Panc1 (cell line): Measurements from ENCODE around the gene HOXC9. TPM values are rescaled to one million over a fixed set of nuclear protein-coding genes. Genes with fewer than 3 reads are reported as not detected.

Experiments used
- ATAC-seq: fragments of 200-7000 bp; cut with Tn5 transposase; 2 replicates; pipeline ENCODE4 v1.9.1; 2020; ENCODE audit warnings: mild to moderate bottlenecking, moderate library complexity
- BruUV-seq: library from RNA; stranded (reverse); fragments of 400-500 nt; replicated peaks from 2 replicates; lab custom pipeline; 2021; lab: Mats Ljungman, UMichigan
- CTCF ChIA-PET: fragments of 300-600 bp; sonication (Branson Sonifier 250); formaldehyde crosslinking; loops from one replicate; lab custom pipeline; 2022; ENCODE audit warnings: antibody characterized with exemption; lab: Charles Lee
- POLR2A ChIA-PET: fragments of 300-600 bp; sonication (Branson Sonifier 250); formaldehyde crosslinking; loops from one replicate; lab custom pipeline; 2022; ENCODE audit warnings: antibody characterized with exemption; lab: Charles Lee
- DNase-seq: peaks from one replicate; pipeline ENCODE4 v3.0.0-alpha.2; 2010; ENCODE audit warnings: low read depth, low spot score
- H3K27ac ChIP-seq: 2 replicates; pipeline ENCODE4 v1.5.1; 2011; ENCODE audit warnings: mild to moderate bottlenecking, low read length, inconsistent platforms
- H3K27me3 ChIP-seq: fragments of 200-500 bp; sonication (Bioruptor generic); 2 replicates; pipeline ENCODE4 v1.6.0; 2014; ENCODE audit warnings: low read length, inconsistent platforms; ENCODE audit not compliant: control insufficient read depth, insufficient read depth
- H3K36me3 ChIP-seq: fragments of 200-500 bp; sonication (Bioruptor generic); 2 replicates; pipeline ENCODE4 v1.5.1; 2014; ENCODE audit warnings: inconsistent platforms, mild to moderate bottlenecking, low read length, moderate library complexity; ENCODE audit not compliant: control insufficient read depth, insufficient read depth
- H3K4me1 ChIP-seq: 2 replicates; pipeline ENCODE4 v1.5.1; 2011; ENCODE audit warnings: inconsistent platforms, mild to moderate bottlenecking, low read length, moderate library complexity; ENCODE audit not compliant: control insufficient read depth, insufficient read depth
- H3K4me3 ChIP-seq, 2 experiments: 2 replicates each; pipeline ENCODE4 v1.5.1; 2011 to 2012; ENCODE audit warnings: low read depth in 2 of 2, low read length in 2 of 2, mild to moderate bottlenecking in 2 of 2, inconsistent platforms in 1 of 2, moderate library complexity in 1 of 2
- H3K9me3 ChIP-seq: fragments of 200-500 bp; sonication (Bioruptor generic); 2 replicates; pipeline ENCODE4 v1.5.1; 2014; ENCODE audit warnings: low read depth, mild to moderate bottlenecking, inconsistent platforms, low read length, moderate library complexity; ENCODE audit not compliant: control insufficient read depth, insufficient read depth
- POLR2AphosphoS5 ChIP-seq: IDR thresholded peaks from 2 replicates; pipeline ENCODE4 v1.6.1; 2012; ENCODE audit warnings: mild to moderate bottlenecking, low read depth, low read length, moderate library complexity
- SIN3A ChIP-seq: IDR thresholded peaks from 2 replicates; pipeline ENCODE4 v1.6.1; 2012; ENCODE audit warnings: low read depth, mild to moderate bottlenecking, low read length, moderate library complexity, borderline replicate concordance; ENCODE audit not compliant: insufficient read depth
- TCF7L2 ChIP-seq: IDR thresholded peaks from 2 replicates; pipeline ENCODE4 v1.6.1; 2011; ENCODE audit warnings: mild to moderate bottlenecking, low read depth, low read length, inconsistent platforms
- in situ Hi-C: cut with HindIII; loops from 2 replicates; pipeline ENCODE4 v1.10.0; 2016; ENCODE audit warnings: low sequenced_read_pairs, low pct_unique_long_range_greater_than_20kb
- intact Hi-C: fragments of 100-400 bp; cut with micrococcal nuclease; formaldehyde crosslinking; loops from one replicate; pipeline ENCODE4 v1.10.0; 2022; ENCODE audit not compliant: unreplicated experiment
- total RNA-seq: library from RNA; stranded (reverse); gene quantifications from one replicate; pipeline ENCODE4 v1.2.1, GENCODE V29; 2021; ENCODE audit not compliant: unreplicated experiment
- TF ChIP-seq, protein P1 (sequence below): fragments of 450-650 bp; IDR thresholded peaks from 2 replicates; pipeline ENCODE4 v1.5.1; 2017; ENCODE audit warnings: mild to moderate bottlenecking
- TF ChIP-seq, protein P2 (sequence below), 2 experiments: IDR thresholded peaks; 2 replicates each; pipeline ENCODE4 v1.6.1; 2011 to 2012; ENCODE audit warnings: low read depth in 2 of 2, control low read depth in 1 of 2, low read length in 1 of 2, mild to moderate bottlenecking in 1 of 2, moderate library complexity in 1 of 2; ENCODE audit not compliant: insufficient read depth in 1 of 2

The HOXC9 gene
- total RNA-seq, 1 experiment from 2014 or later = 37.2 TPM

GRCh38 chr12:53963434-53964314 is 36.3 kb upstream of the HOXC9 start:
- intact Hi-C loops (no loop called here), in situ Hi-C loops (no loop called here)
- Histone ChIP-seq H3K9me3 (no peaks in the 10 kb centered on the region), H3K4me1 (peaks cover 68% of the 10 kb centered on the region), H3K4me3 (no peak overlapping the region), H3K27ac (peak overlapping the region; percentile 100), H3K36me3 (peaks cover 4% of the 10 kb centered on the region; the same call in 1 of the 2 replicates), H3K27me3 (no peaks in the 10 kb centered on the region)
- TF ChIP-seq SIN3A (no peak), POLR2AphosphoS5 (no peak), TCF7L2 (no peak)
- TF ChIP-seq, protein P1, sequence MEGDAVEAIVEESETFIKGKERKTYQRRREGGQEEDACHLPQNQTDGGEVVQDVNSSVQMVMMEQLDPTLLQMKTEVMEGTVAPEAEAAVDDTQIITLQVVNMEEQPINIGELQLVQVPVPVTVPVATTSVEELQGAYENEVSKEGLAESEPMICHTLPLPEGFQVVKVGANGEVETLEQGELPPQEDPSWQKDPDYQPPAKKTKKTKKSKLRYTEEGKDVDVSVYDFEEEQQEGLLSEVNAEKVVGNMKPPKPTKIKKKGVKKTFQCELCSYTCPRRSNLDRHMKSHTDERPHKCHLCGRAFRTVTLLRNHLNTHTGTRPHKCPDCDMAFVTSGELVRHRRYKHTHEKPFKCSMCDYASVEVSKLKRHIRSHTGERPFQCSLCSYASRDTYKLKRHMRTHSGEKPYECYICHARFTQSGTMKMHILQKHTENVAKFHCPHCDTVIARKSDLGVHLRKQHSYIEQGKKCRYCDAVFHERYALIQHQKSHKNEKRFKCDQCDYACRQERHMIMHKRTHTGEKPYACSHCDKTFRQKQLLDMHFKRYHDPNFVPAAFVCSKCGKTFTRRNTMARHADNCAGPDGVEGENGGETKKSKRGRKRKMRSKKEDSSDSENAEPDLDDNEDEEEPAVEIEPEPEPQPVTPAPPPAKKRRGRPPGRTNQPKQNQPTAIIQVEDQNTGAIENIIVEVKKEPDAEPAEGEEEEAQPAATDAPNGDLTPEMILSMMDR = no peak
- ATAC-seq = no peak
- ChIA-PET CTCF (interaction anchor here (0.6 kb wide), 1 partner anchor 45 kb away, joined by 6 read pairs; the partner anchor contains the start of gene HOXC8), POLR2A (interaction anchor here (0.5 to 0.7 kb wide), 2 partner anchors 10 to 21 kb away, joined by 3 to 7 read pairs; partner anchors contain the start of gene HOXC10)
- DNase-seq = no peak
- BruUV-seq = TSS peak; percentile 49

DNA sequence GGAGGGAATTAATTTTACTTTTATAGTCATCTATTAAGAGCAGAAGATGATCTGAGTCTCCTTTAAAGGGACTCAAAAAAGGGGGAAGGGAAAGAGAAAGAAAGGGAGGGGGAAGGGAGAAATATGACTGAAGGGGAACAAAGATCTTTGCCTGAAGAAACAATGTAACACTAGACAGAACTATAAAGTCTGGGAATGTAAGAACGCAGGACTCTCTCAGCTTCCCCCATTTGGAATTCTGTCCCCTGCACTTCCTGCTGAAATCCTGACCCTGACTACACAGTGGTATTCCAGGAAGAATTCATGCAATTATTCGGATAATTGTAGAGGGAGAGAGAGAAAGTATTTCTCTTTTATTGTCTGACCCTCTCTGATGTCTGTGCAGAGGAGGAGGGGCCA is 35.6 kb upstream of the HOXC9 start:
- TF ChIP-seq, protein P1 = no peak
- TF ChIP-seq POLR2AphosphoS5 (no peak), TCF7L2 (no peak), SIN3A (no peak)
- TF ChIP-seq, protein P2, sequence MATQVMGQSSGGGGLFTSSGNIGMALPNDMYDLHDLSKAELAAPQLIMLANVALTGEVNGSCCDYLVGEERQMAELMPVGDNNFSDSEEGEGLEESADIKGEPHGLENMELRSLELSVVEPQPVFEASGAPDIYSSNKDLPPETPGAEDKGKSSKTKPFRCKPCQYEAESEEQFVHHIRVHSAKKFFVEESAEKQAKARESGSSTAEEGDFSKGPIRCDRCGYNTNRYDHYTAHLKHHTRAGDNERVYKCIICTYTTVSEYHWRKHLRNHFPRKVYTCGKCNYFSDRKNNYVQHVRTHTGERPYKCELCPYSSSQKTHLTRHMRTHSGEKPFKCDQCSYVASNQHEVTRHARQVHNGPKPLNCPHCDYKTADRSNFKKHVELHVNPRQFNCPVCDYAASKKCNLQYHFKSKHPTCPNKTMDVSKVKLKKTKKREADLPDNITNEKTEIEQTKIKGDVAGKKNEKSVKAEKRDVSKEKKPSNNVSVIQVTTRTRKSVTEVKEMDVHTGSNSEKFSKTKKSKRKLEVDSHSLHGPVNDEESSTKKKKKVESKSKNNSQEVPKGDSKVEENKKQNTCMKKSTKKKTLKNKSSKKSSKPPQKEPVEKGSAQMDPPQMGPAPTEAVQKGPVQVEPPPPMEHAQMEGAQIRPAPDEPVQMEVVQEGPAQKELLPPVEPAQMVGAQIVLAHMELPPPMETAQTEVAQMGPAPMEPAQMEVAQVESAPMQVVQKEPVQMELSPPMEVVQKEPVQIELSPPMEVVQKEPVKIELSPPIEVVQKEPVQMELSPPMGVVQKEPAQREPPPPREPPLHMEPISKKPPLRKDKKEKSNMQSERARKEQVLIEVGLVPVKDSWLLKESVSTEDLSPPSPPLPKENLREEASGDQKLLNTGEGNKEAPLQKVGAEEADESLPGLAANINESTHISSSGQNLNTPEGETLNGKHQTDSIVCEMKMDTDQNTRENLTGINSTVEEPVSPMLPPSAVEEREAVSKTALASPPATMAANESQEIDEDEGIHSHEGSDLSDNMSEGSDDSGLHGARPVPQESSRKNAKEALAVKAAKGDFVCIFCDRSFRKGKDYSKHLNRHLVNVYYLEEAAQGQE (IDR thresholded peaks at IDR 0.05; ENCODE audit: insufficient read depth in 1 of 2, low read depth in 2 of 2, low read length in 1 of 2) = no peak
- in situ Hi-C loops (no loop called here), intact Hi-C loops (no loop called here)
- ATAC-seq (no peak), DNase-seq (no peak)
- POLR2A ChIA-PET = interaction anchor here (0.5 to 0.6 kb wide), 2 partner anchors 21 to 26 kb away, joined by 3 to 7 read pairs; partner anchors contain the start of gene HOXC10
- peaks cover 71% of the 10 kb centered on the region for H3K4me1 ChIP-seq
- H3K36me3 ChIP-seq = peaks cover 4% of the 10 kb centered on the region; the same call in 1 of the 2 replicates
- BruUV-seq = no TSS peak
- no peaks in the 10 kb centered on the region for H3K9me3 ChIP-seq
- H3K27ac ChIP-seq = peak overlapping the region; percentile 100
- no peaks in the 10 kb centered on the region for H3K27me3 ChIP-seq
- no peak overlapping the region for H3K4me3 ChIP-seq
- CTCF ChIA-PET = no interaction called here
